Measurements from ENCODE around the gene RNF220. TPM values are rescaled to one million over a fixed set of nuclear protein-coding genes. Genes with fewer than 3 reads are reported as not detected.

Gene RNF220
- total and polyA plus RNA-seq, 5 donors = 56.0 to 81.7 (median 71.0) TPM

DNA sequence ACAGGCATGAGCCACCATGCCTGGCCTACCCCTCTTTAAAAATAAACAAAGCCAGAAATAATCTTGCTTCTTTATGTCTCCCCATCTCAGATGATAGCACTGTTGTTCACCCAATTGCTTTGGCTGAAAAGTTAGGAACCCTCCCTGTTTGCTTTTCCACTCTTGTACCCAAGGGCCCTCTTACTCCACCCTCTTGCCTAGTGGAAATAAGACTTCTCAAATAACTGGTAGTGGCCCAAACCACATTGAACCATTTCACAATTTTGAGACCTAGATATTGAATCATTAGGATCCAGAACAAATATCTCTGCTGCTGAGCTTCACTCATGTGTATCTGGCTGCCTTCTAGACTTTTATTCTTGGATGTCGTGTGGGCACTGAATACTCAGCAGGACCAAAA is 37.7 kb downstream of the RNF220 start:
- no peak for DNase-seq
- no peaks in the 10 kb centered on the region for H3K4me1 ChIP-seq (ENCODE audit: control insufficient read depth, insufficient read depth, low read length)
- no peak for ATAC-seq
- no peak overlapping the region for H3K27ac ChIP-seq (ENCODE audit: low read length)
- no peaks in the 10 kb centered on the region for H3K27me3 ChIP-seq (ENCODE audit: control insufficient read depth, insufficient read depth)
- H3K9me3 ChIP-seq (ENCODE audit: control insufficient read depth, low read length) = no peaks in the 10 kb centered on the region
- H3K4me3 ChIP-seq (ENCODE audit: low read length) = no peak overlapping the region
- intact Hi-C loops (cut with DNase I) = no loop called here
- WGBS = 82% methylated on average over 1 of the region's 1 CpG

DNA sequence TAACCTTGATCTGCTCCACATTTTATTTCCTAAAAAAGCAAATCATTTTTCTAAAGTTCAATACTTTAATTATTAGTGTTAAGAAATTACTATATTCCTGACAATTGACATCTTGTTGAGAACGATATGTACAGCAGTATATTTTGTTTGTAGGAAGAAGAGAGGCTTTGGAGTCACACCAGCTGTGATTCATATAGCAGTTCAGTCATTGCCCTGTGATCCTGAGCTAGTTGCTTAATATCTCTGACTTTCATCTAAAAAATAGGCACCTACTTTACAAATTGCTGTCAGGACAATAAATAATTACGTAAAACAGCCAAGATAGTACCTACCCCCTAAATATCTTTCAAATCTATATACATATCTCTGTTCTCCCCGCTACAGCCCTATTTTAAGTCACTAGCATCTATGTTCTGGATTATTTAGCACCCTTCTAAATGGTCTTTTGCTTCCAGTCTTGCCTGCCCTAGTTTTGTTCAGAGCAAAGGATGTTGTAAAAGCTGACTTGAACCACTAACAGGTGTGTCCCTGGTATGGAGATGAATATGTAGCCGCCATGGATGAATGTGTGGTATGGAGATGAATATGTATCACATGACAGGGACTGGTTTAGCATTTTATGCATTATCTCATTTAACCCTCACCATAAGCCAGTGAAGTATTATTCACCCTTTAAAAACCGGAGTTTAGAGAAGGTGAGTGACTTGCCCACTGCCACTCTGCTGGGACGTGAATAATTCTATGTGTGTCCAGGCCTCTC is 42.2 kb downstream of the RNF220 start:
- no peaks in the 10 kb centered on the region for H3K27me3 ChIP-seq (ENCODE audit: control insufficient read depth, insufficient read depth)
- H3K4me1 ChIP-seq (ENCODE audit: control insufficient read depth, insufficient read depth, low read length) = no peaks in the 10 kb centered on the region
- 90% methylated on average over 6 of the region's 6 CpGs for WGBS
- intact Hi-C loops (cut with DNase I) = no loop called here
- no peaks in the 10 kb centered on the region for H3K9me3 ChIP-seq (ENCODE audit: control insufficient read depth, low read length)
- no peak overlapping the region for H3K27ac ChIP-seq (ENCODE audit: low read length)
- H3K4me3 ChIP-seq (ENCODE audit: low read length) = no peak overlapping the region
- no peak for ATAC-seq
- no peak for DNase-seq

DNA sequence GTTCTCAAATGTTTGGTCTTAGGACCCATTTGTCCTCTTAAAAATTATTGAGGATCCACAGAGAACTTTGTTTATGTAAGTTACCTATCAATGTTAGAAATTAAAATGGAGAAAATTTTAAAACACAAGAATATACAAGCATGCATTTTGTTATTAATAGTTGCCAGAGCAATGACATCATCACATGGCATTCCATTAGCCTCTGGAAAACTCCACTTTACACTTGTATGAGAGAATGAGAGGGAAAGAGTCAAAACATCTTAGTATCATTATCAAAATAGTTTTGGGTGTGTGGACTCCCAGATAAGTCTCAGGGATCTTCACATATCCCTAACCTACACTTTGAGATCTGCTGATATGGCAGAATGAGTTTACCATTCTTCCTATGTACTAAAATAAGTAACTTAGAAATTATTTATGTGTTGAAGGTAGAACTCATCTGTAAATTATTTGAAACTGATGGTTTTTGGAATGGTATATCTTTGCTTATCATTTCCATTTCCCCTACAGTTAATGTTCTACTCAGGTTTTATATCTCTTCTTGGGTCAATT is 48.8 kb downstream of the RNF220 start:
- no peak overlapping the region for H3K4me3 ChIP-seq (ENCODE audit: low read length)
- DNase-seq = no peak
- no peaks in the 10 kb centered on the region for H3K27me3 ChIP-seq (ENCODE audit: control insufficient read depth, insufficient read depth)
- intact Hi-C loops (cut with DNase I) = no loop called here
- no peak for ATAC-seq
- H3K4me1 ChIP-seq (ENCODE audit: control insufficient read depth, insufficient read depth, low read length) = no peaks in the 10 kb centered on the region
- no peak overlapping the region for H3K27ac ChIP-seq (ENCODE audit: low read length)
- no peaks in the 10 kb centered on the region for H3K9me3 ChIP-seq (ENCODE audit: control insufficient read depth, low read length)

DNA sequence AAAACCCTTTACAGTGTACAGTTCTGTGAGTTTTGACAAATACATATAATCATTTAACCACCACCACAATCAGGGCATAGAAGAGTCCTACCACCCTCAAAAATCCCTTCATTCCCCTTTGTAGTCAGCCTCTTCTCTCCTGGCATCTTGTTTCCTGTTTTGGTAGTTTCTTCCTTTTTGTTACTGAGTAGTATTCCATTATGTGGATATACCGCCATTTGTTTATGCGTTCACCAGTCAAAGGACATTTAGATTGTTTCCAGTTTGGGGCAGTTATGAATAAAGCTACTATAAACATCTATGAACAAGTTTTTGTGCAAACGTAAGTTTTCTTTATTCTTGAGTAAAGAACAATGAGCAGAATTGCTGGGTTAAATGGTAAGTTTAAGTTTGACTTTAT is 49.6 kb downstream of the RNF220 start:
- no peak overlapping the region for H3K4me3 ChIP-seq (ENCODE audit: low read length)
- H3K27me3 ChIP-seq (ENCODE audit: control insufficient read depth, insufficient read depth) = no peaks in the 10 kb centered on the region
- no peaks in the 10 kb centered on the region for H3K4me1 ChIP-seq (ENCODE audit: control insufficient read depth, insufficient read depth, low read length)
- DNase-seq (no peak), ATAC-seq (no peak)
- WGBS = 95% methylated on average over 3 of the region's 3 CpGs
- intact Hi-C loops (cut with DNase I) = no loop called here
- H3K27ac ChIP-seq (ENCODE audit: low read length) = no peak overlapping the region
- no peaks in the 10 kb centered on the region for H3K9me3 ChIP-seq (ENCODE audit: control insufficient read depth, low read length)

DNA sequence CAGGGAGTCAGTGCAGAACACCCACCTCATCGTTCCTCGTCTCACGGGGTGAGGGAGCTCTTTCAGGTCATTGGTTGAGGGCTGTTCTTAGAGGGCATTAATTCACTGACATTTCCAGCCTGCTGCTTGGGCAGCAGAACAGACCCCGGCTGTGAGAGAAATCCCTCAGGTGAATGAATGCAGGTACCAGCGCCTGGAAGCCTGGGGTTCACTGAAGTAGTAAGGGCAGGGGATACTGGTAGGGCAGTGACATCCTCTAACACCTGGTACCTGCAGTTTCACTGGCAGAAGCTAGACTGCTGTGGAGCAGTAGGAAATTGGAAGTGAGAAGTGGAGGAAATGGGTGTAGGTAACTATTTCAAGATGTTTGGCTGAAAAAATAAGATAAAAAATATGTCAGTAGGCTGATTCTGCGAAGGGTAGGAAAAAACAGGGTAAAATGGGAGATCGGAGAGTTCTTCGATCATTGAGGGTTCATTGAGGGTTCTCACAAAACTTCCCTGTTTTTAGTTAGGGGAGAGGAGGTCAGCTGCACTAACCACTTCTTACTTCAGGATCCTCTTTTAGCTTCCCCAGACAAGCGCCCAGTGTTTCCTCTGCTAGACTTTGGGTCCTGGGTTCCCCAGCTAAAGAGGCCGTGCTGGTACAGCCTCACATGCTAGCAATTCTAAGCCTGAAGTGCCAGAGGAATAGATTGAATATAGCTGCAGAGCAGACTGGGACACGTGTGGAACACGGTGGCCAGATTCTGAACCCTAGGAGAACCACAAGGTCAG is 55.2 kb downstream of the RNF220 start:
- intact Hi-C loops (cut with DNase I) = no loop called here
- no peak for ATAC-seq
- Histone ChIP-seq H3K27me3 (ENCODE audit: control insufficient read depth, insufficient read depth) (no peaks in the 10 kb centered on the region), H3K9me3 (ENCODE audit: control insufficient read depth, low read length) (no peaks in the 10 kb centered on the region), H3K4me3 (ENCODE audit: low read length) (no peak overlapping the region), H3K27ac (ENCODE audit: low read length) (no peak overlapping the region), H3K4me1 (ENCODE audit: control insufficient read depth, insufficient read depth, low read length) (no peaks in the 10 kb centered on the region)
- no peak for DNase-seq
- WGBS = 79% methylated on average over 12 of the region's 12 CpGs

DNA sequence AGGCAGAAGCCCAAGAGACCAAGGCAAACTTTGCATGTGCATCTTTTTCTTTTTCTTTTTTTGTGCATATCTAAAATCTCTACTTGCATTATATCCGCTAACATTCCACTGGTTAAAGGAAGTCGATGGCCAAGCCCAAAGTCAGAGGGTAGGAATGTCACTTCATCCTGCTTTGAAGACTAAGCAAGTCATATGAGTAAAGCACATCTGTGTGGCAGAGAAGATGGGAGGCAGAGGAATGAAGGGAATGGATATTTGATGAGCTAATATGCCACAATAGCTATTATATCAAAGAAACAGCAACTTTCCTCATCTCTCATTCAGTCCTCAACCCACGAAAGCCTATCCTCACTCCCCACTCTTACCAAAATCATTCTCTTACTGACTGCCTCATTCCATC is 59.3 kb downstream of the RNF220 start:
- H3K4me1 ChIP-seq (ENCODE audit: control insufficient read depth, insufficient read depth, low read length) = no peaks in the 10 kb centered on the region
- H3K4me3 ChIP-seq (ENCODE audit: low read length) = no peak overlapping the region
- H3K27ac ChIP-seq (ENCODE audit: low read length) = no peak overlapping the region
- no peaks in the 10 kb centered on the region for H3K27me3 ChIP-seq (ENCODE audit: control insufficient read depth, insufficient read depth)
- no peak for DNase-seq
- 85% methylated on average over 3 of the region's 3 CpGs for WGBS
- intact Hi-C loops (cut with DNase I) = no loop called here
- ATAC-seq = no peak
- H3K9me3 ChIP-seq (ENCODE audit: control insufficient read depth, low read length) = no peaks in the 10 kb centered on the region

DNA sequence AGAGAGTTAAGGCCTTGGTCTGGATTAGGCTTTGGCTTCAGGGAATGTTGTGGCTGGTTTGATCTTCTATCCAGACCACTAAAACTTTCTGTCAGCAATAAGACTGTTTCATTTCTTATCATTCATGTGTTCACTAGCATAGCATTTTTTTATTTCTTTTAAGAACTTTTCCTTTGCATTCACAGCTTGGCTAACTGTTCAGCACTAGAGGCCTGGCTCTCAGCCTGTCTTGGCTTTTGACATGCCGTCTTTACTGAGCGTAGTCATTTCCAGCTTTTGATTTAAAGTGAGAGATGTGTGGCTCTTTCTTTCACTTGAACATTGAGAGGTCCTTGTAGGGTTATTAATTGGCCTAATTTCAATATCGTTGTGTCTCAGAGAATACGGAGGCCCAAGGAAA is 62.5 kb downstream of the RNF220 start:
- WGBS = 70% methylated on average over 4 of the region's 4 CpGs
- no peak overlapping the region for H3K4me3 ChIP-seq (ENCODE audit: low read length)
- H3K27me3 ChIP-seq (ENCODE audit: control insufficient read depth, insufficient read depth) = no peaks in the 10 kb centered on the region
- H3K4me1 ChIP-seq (ENCODE audit: control insufficient read depth, insufficient read depth, low read length) = no peaks in the 10 kb centered on the region
- no peaks in the 10 kb centered on the region for H3K9me3 ChIP-seq (ENCODE audit: control insufficient read depth, low read length)
- ATAC-seq = no peak
- intact Hi-C loops (cut with DNase I) = no loop called here
- no peak for DNase-seq
- H3K27ac ChIP-seq (ENCODE audit: low read length) = no peak overlapping the region

DNA sequence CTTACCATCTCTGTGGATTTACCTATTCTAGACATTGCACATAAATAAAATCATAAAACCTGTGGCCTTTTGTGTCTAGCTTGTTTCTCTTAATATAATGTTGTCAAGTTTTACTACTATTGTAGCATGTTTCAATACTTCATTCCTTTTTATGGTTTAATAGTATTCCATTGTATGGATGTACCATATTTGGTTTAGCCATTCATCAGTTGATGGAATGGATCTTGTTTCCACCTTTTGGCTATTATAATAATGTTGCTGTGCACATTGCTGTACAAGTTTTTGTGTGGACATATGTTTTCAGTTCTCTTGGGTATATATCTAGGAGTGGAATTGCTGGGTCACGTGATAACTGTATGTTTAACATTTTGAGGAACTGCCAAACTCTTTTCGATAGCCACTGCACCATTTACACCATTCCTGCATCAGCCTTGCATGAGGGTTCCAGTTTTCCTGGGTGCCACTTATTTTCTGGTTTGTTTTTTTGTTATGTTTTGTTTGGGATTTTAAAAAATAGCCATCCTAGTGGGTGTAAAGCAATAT is 66.9 kb downstream of the RNF220 start:
- Histone ChIP-seq H3K27ac (ENCODE audit: low read length) (no peak overlapping the region), H3K9me3 (ENCODE audit: control insufficient read depth, low read length) (no peaks in the 10 kb centered on the region), H3K4me1 (ENCODE audit: control insufficient read depth, insufficient read depth, low read length) (no peaks in the 10 kb centered on the region), H3K4me3 (ENCODE audit: low read length) (no peak overlapping the region), H3K27me3 (ENCODE audit: control insufficient read depth, insufficient read depth) (no peaks in the 10 kb centered on the region)
- ATAC-seq (no peak), DNase-seq (no peak)
- intact Hi-C loops (cut with DNase I) = no loop called here
- WGBS = 79% methylated on average over 2 of the region's 2 CpGs

DNA sequence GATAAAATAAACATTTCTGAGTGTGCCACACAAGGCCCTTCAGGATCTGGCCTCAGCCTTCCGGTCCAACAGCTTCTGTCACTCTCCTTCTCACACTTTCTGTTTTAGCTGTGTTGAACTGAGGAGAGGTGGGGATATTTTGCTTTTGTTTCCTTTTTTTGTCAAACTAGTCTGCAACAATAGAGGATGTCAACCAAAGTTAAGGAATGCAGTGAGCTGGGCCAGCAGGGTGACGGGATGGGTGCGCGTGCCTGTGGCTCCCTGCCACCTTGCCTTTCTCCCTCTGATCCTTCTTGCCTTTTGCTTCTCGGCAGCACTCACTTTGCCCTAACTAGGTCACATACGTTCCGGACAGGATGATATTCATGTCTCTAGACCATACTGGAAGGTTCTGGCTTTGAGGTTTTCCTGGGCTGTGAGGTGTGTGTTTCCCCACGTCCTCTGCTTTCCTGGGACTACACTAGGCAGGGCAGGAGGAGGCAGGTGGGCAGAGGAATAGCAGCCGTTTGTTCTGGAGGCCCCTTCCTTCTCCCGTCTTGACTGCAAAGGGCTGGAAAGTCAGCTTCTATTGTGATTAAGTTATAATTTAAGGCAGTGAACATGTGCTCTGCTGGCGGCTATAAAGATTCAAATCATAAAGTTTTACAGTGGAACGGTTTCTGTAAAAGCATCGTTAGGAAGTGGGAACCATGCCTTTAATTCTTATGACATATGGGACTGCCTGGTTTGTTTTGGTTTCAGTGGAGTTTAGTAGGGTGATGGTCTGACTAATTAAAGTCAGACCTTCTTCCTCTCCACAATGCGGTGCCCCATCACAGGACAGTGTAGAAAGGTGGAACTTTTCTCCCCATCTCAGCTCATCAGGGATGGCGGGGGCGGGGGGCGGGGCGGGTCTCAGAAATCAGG is 67.8 kb downstream of the RNF220 start:
- no peaks in the 10 kb centered on the region for H3K27me3 ChIP-seq (ENCODE audit: control insufficient read depth, insufficient read depth)
- DNase-seq = no peak
- no peak for ATAC-seq
- WGBS = 59% methylated on average over 18 of the region's 18 CpGs
- no peaks in the 10 kb centered on the region for H3K9me3 ChIP-seq (ENCODE audit: control insufficient read depth, low read length)
- no peak overlapping the region for H3K27ac ChIP-seq (ENCODE audit: low read length)
- intact Hi-C loops (cut with DNase I) = no loop called here
- no peaks in the 10 kb centered on the region for H3K4me1 ChIP-seq (ENCODE audit: control insufficient read depth, insufficient read depth, low read length)
- no peak overlapping the region for H3K4me3 ChIP-seq (ENCODE audit: low read length)

DNA sequence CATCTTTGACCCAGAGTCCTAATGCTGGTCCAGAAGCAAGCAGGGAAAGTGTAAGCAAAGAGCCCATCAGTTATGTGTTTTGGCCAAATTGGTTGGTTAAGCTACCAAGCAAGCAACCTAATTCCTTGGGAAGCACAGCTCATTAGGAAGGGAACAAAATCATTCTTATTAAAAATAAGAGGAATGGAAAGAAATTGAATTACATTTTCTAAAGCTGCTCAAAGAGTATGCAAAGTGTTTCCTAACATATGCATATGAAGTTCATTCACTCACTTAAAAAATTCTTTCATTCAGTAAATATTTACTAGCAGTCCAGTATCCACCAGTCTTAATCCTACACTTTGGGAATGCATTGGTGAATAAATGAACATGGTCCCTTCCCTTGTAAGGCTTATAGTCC is 71.8 kb downstream of the RNF220 start:
- H3K27ac ChIP-seq (ENCODE audit: low read length) = no peak overlapping the region
- intact Hi-C loops (cut with DNase I) = no loop called here
- no peaks in the 10 kb centered on the region for H3K27me3 ChIP-seq (ENCODE audit: control insufficient read depth, insufficient read depth)
- H3K9me3 ChIP-seq (ENCODE audit: control insufficient read depth, low read length) = no peaks in the 10 kb centered on the region
- ATAC-seq (no peak), DNase-seq (no peak)
- no peaks in the 10 kb centered on the region for H3K4me1 ChIP-seq (ENCODE audit: control insufficient read depth, insufficient read depth, low read length)
- no peak overlapping the region for H3K4me3 ChIP-seq (ENCODE audit: low read length)

Measured in right cardiac atrium (tissue), 5 donors.